Measurements from ENCODE around the gene NR1I3. TPM values are rescaled to one million over a fixed set of nuclear protein-coding genes. Genes with fewer than 3 reads are reported as not detected.

NR1I3 gene
- total RNA-seq, 1 experiment from 2014 or later = not detected

DNA sequence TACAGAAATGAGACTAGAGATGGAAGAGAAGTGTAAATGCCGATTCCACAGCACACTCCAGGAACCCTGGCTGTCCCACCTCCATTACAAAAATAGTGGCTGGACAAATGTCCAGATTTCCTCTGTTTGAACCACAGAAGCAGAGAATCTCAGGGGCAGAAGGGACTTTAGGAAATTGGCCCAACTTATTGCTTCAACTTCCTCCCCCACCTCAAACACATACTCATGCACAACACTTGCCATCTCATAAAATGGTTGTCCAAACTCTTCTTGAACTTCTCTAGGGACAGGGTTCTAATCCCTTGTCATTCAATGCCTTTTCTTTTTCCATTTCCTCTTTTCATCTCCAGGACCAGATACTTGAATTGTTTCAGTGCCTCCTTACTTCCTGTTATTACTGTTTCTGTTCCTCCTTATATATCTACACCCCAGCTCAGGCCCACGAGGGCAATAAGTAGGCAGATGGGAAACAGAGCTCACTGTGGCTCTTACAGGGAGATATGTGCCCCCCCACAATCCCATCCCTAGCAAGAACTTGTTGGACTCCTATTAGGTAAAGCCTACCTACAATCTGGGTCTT, 52.2 kb downstream of the NR1I3 start:
- Histone ChIP-seq H3K4me2 (no peak overlapping the region), H4K20me1 (ENCODE audit: insufficient read depth) (no peaks in the 10 kb centered on the region), H3K9me3 (ENCODE audit: insufficient read depth, low read depth) (no peaks in the 10 kb centered on the region), H3F3A (ENCODE audit: insufficient read depth, low read depth) (no peaks in the 10 kb centered on the region; the same call in 1 of the 2 replicates), H3K27me3 (ENCODE audit: insufficient read depth, low read depth) (no peaks in the 10 kb centered on the region), H3K79me2 (ENCODE audit: low read depth) (no peaks in the 10 kb centered on the region), H3K36me3 (ENCODE audit: low read depth) (no peaks in the 10 kb centered on the region), H2AFZ (no peak overlapping the region), H3K27ac (no peak overlapping the region), H3K4me1 (replicated peaks; ENCODE audit: insufficient read depth) (peaks cover 9% of the 10 kb centered on the region), H3K4me3 (no peak overlapping the region), H3K9me2 (ENCODE audit: insufficient read depth) (no peaks in the 10 kb centered on the region)
- DNase-seq = no peak
- POLR2A ChIA-PET (ENCODE audit: unreplicated experiment) = no interaction called here
- BruUV-seq (replicated peaks) = no TSS peak
- TF ChIP-seq EZH2 (IDR thresholded peaks at IDR 0.05; ENCODE audit: low read depth) = no peak
- TF ChIP-seq, protein P1, sequence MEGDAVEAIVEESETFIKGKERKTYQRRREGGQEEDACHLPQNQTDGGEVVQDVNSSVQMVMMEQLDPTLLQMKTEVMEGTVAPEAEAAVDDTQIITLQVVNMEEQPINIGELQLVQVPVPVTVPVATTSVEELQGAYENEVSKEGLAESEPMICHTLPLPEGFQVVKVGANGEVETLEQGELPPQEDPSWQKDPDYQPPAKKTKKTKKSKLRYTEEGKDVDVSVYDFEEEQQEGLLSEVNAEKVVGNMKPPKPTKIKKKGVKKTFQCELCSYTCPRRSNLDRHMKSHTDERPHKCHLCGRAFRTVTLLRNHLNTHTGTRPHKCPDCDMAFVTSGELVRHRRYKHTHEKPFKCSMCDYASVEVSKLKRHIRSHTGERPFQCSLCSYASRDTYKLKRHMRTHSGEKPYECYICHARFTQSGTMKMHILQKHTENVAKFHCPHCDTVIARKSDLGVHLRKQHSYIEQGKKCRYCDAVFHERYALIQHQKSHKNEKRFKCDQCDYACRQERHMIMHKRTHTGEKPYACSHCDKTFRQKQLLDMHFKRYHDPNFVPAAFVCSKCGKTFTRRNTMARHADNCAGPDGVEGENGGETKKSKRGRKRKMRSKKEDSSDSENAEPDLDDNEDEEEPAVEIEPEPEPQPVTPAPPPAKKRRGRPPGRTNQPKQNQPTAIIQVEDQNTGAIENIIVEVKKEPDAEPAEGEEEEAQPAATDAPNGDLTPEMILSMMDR (conservative IDR thresholded peaks at IDR 0.05) = no peak
- CTCF ChIA-PET = no interaction called here
- intact Hi-C loops (cut with micrococcal nuclease; ENCODE audit: unreplicated experiment) = no loop called here

DNA sequence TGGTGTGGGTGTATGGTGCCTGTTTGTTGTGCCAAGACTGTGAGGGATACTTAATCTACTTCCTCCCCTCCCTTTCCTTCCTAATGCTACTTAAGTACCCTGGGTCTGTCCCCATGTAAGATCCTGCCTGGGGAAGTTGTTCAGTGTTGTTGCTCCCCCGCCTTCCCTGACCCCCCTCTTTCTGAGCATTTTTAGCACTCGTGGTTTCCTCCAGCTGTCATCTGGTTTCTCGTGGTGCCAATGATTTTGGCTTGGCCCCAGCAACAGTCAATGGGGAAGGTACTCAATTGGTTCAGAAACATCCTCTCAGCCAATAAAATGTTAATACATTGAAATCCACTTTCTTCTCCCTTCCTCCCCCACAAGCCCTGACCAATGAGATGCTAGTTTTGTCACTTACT, 52.7 kb downstream of the NR1I3 start:
- Histone ChIP-seq H3K4me1 (replicated peaks; ENCODE audit: insufficient read depth) (peaks cover 9% of the 10 kb centered on the region), H3K4me2 (no peak overlapping the region), H3F3A (ENCODE audit: insufficient read depth, low read depth) (peaks cover 3% of the 10 kb centered on the region; the same call in 1 of the 2 replicates), H3K27ac (no peak overlapping the region), H3K36me3 (ENCODE audit: low read depth) (no peaks in the 10 kb centered on the region), H3K9me3 (ENCODE audit: insufficient read depth, low read depth) (no peaks in the 10 kb centered on the region), H4K20me1 (ENCODE audit: insufficient read depth) (no peaks in the 10 kb centered on the region), H3K27me3 (ENCODE audit: insufficient read depth, low read depth) (no peaks in the 10 kb centered on the region), H3K4me3 (no peak overlapping the region), H3K79me2 (ENCODE audit: low read depth) (no peaks in the 10 kb centered on the region), H3K9me2 (ENCODE audit: insufficient read depth) (no peaks in the 10 kb centered on the region), H2AFZ (no peak overlapping the region)
- ChIA-PET CTCF (no interaction called here), POLR2A (ENCODE audit: unreplicated experiment) (no interaction called here)
- no TSS peak for BruUV-seq (replicated peaks)
- TF ChIP-seq, protein P1 (conservative IDR thresholded peaks at IDR 0.05) = no peak
- TF ChIP-seq EZH2 (IDR thresholded peaks at IDR 0.05; ENCODE audit: low read depth) = no peak
- intact Hi-C loops (cut with micrococcal nuclease; ENCODE audit: unreplicated experiment) = no loop called here
- no peak for DNase-seq

DNA sequence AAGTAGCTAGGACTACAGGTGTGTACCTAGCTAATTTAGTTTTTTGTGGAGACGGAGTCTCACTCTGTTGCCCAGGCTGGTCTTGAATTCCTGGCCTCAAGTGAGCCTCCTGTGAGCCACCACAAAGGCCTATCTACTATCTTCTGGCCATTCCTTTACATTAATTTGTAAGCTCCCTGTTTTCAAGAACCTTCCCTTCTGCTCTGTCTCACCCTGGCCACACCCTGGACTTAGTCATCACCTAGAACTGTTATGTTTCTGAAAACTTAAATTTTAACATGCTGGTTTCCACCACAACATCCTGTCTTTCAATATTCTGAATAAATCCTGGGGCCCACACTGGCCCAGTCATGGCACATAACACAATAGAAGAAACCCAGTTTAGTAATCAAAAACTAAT, 55.8 kb downstream of the NR1I3 start:
- no TSS peak for BruUV-seq (replicated peaks)
- Histone ChIP-seq H4K20me1 (ENCODE audit: insufficient read depth) (no peaks in the 10 kb centered on the region), H3K4me1 (replicated peaks; ENCODE audit: insufficient read depth) (peaks cover 17% of the 10 kb centered on the region), H2AFZ (no peak overlapping the region), H3K79me2 (ENCODE audit: low read depth) (no peaks in the 10 kb centered on the region), H3K4me2 (no peak overlapping the region), H3K27ac (0 out of 2 replicates have a peak overlapping the region, but pooled peaks have one; percentile 9), H3K27me3 (ENCODE audit: insufficient read depth, low read depth) (no peaks in the 10 kb centered on the region), H3K36me3 (ENCODE audit: low read depth) (no peaks in the 10 kb centered on the region), H3F3A (ENCODE audit: insufficient read depth, low read depth) (peaks cover 13% of the 10 kb centered on the region; the same call in 1 of the 2 replicates), H3K9me3 (ENCODE audit: insufficient read depth, low read depth) (no peaks in the 10 kb centered on the region), H3K4me3 (no peak overlapping the region), H3K9me2 (ENCODE audit: insufficient read depth) (no peaks in the 10 kb centered on the region)
- TF ChIP-seq EZH2 (IDR thresholded peaks at IDR 0.05; ENCODE audit: low read depth) = no peak
- TF ChIP-seq, protein P1 (conservative IDR thresholded peaks at IDR 0.05) = no peak
- CTCF ChIA-PET = interaction anchor here (0.6 to 1.5 kb wide), 3 partner anchors 191 to 1394 kb away, joined by 4 to 5 read pairs (median 4); no protein-coding TSS in a partner anchor
- DNase-seq = no peak
- intact Hi-C loops (cut with micrococcal nuclease; ENCODE audit: unreplicated experiment) = no loop called here
- POLR2A ChIA-PET (ENCODE audit: unreplicated experiment) = no interaction called here

Measured in PC-9 (cell line).